H1 (cell line): Measurements from ENCODE around the gene PFKFB3.

Experiments used
- ATF3 ChIP-seq: IDR thresholded peaks from 2 replicates; pipeline ENCODE4 v1.6.1; 2011; ENCODE audit warnings: low read depth, mild to moderate bottlenecking, low read length; ENCODE audit not compliant: insufficient read depth
- CTCF ChIP-seq, 3 experiments: IDR thresholded peaks; 1 replicate in 2 of 3; 2 replicates in 1 of 3; pipeline versions ENCODE4 v1.5.1 to v1.6.1; 2011; ENCODE audit warnings: low read length in 3 of 3, mild to moderate bottlenecking in 3 of 3, inconsistent platforms in 2 of 3, low read depth in 1 of 3, moderate library complexity in 1 of 3; ENCODE audit not compliant: insufficient read depth in 1 of 3; ENCODE audit errors: control extremely low read depth in 1 of 3
- KDM1A ChIP-seq: fragments of 200-600, 300-600 bp; sonication (generic); IDR thresholded peaks from 2 replicates; pipeline ENCODE4 v1.7.1; 2016; ENCODE audit warnings: mild to moderate bottlenecking, low read length, borderline replicate concordance
- POLR2A ChIP-seq, 2 experiments: IDR thresholded peaks; 1 replicate in 1 of 2; 2 replicates in 1 of 2; pipeline ENCODE4 v1.6.1; 2011; ENCODE audit warnings: low read depth in 2 of 2, low read length in 2 of 2, mild to moderate bottlenecking in 2 of 2; ENCODE audit errors: control extremely low read depth in 1 of 2
- POLR2AphosphoS5 ChIP-seq: IDR thresholded peaks from 2 replicates; pipeline ENCODE4 v1.6.1; 2011; ENCODE audit warnings: low read depth, low read length
- RFX5 ChIP-seq: IDR thresholded peaks from 2 replicates; pipeline ENCODE4 v1.6.1; 2011; ENCODE audit warnings: low read depth, low read length, improper control_type of control experiment, borderline replicate concordance
- SRF ChIP-seq: IDR thresholded peaks from 2 replicates; pipeline ENCODE4 v1.6.1; 2011; ENCODE audit warnings: mild to moderate bottlenecking, low read depth, low read length, moderate library complexity

- no peak for TF ChIP-seq CTCF (IDR thresholded peaks at IDR 0.05; ENCODE audit: control extremely low read depth in 1 of 3, insufficient read depth in 1 of 3, low read depth in 1 of 3, low read length in 3 of 3)
- no peak for TF ChIP-seq RFX5
- TF ChIP-seq KDM1A, result no peak
- TF ChIP-seq ATF3, result no peak
- TF ChIP-seq SRF, result no peak
- TF ChIP-seq POLR2AphosphoS5, result no peak
- no peak for TF ChIP-seq POLR2A (IDR thresholded peaks at IDR 0.05; ENCODE audit: control extremely low read depth in 1 of 2, low read depth in 2 of 2, low read length in 2 of 2)
Observed at GRCh38 chr10:6154566-6154965, 48.2 kb upstream of the PFKFB3 start.
